Measurements from ENCODE around the gene EIF3J. TPM values are rescaled to one million over a fixed set of nuclear protein-coding genes. Genes with fewer than 3 reads are reported as not detected.

The EIF3J gene
- total RNA-seq, 2 experiments from 2014 or later: 70.6 to 87.8 TPM

DNA sequence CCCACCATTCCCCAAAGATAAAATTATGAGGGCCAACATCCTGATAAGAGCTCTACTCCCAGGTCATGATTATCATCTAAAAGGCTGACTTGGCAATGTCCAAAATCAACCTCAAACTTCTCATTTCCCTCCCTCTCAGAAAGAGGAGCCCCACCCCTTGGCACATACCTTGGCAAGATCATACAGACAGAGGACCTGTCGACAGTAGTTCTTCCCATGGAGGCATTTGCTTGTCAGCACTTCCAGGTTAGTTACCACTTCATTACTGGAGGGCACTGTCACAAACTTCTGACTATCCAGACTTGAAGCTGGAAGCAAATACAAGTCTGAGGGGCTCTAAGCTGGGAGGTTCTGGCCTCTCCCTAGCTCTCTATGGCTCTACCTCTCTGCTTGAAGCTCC lies 37.8 kb downstream of the EIF3J start:
- no peak for DNase-seq
- Mint-ChIP-seq H3K4me1 (peaks cover 25% of the 10 kb centered on the region), H3K4me3 (no peak overlapping the region), H3K27me3 (no peaks in the 10 kb centered on the region), H3K36me3 (ENCODE audit: low read depth) (peaks cover 46% of the 10 kb centered on the region), H3K9me3 (no peaks in the 10 kb centered on the region), H3K27ac (peak overlapping the region; percentile 32)
- ChIA-PET CTCF (interaction anchor here (0.8 to 2.4 kb wide), 3 partner anchors 10 to 164 kb away, joined by 3 to 10 read pairs (median 6); partner anchors contain the start of gene TRIM69), POLR2A (no interaction called here)

DNA sequence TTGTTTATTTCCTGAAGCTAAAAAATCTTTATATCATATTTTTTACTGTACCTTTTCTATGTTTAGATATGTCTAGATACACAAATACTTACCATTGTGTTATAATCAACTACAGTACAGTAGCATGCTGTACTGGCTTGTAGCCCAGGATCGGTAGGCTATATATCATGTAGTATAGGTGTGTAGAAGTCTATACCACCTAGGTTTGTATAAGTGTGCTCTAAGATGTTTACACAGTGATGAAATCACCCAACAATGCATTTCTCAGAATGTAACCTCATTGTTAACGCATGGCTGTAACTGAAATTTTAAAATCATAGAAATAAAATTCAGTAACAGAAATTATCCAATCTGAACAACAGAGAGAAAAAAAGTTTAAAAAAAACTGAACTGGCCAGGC lies 43.2 kb downstream of the EIF3J start:
- CTCF ChIA-PET: interaction anchor here (0.5 to 5.2 kb wide), 12 partner anchors 8 to 1210 kb away, joined by 3 to 58 read pairs (median 6); partner anchors contain the start of genes B2M, PATL2, SPG11 and TRIM69
- no peak for DNase-seq
- H3K27me3 Mint-ChIP-seq: no peaks in the 10 kb centered on the region
- no peaks in the 10 kb centered on the region for H3K9me3 Mint-ChIP-seq
- peaks cover 42% of the 10 kb centered on the region for H3K36me3 Mint-ChIP-seq (ENCODE audit: low read depth)
- no peak overlapping the region for H3K27ac Mint-ChIP-seq
- POLR2A ChIA-PET: interaction anchor here (1.2 to 2.7 kb wide), 9 partner anchors 9 to 159 kb away, joined by 3 to 18 read pairs (median 7); partner anchors contain the start of genes B2M, EIF3J, PATL2 and TRIM69
- H3K4me3 Mint-ChIP-seq: no peak overlapping the region
- peaks cover 30% of the 10 kb centered on the region for H3K4me1 Mint-ChIP-seq

DNA sequence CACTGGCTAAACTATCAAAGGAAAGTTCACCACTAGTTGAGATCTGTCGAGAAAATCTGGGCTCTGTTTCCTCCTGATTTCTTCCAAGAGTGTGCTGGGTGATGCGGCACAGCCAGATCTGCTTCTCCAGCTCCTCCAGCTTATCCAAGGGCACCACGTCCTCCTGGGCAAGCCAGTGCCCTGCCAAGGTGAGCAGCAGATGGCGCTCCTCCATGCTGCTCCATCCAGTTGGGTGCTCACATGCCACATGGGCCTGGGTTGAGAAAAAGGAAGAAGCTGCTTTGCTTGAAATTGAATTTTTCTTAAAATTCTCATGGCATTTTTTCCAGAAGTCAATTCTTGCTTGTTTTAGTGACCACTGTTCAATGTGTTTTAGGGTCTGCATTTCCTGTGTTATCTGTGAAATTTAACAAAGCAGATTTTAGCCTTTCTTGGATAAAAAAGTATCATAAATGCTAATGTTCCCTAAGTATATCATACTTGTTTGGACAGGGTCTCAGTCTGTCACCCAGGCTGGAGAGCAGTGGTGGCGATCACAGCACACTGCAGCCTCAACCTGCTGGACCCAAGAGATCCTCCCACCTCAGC lies 47.3 kb downstream of the EIF3J start:
- Mint-ChIP-seq H3K27me3 (no peaks in the 10 kb centered on the region), H3K9me3 (no peaks in the 10 kb centered on the region), H3K36me3 (ENCODE audit: low read depth) (peaks cover 58% of the 10 kb centered on the region), H3K27ac (no peak overlapping the region), H3K4me1 (peaks cover 14% of the 10 kb centered on the region), H3K4me3 (no peak overlapping the region)
- peak; percentile 70 for DNase-seq
- ChIA-PET POLR2A (interaction anchor here (1.0 to 2.8 kb wide), 10 partner anchors 14 to 155 kb away, joined by 3 to 12 read pairs (median 6); partner anchors contain the start of genes B2M, PATL2 and TRIM69), CTCF (interaction anchor here (0.6 to 2.5 kb wide), 25 partner anchors 8 to 453 kb away, joined by 3 to 39 read pairs (median 4); partner anchors contain the start of genes SPG11 and TRIM69)

DNA sequence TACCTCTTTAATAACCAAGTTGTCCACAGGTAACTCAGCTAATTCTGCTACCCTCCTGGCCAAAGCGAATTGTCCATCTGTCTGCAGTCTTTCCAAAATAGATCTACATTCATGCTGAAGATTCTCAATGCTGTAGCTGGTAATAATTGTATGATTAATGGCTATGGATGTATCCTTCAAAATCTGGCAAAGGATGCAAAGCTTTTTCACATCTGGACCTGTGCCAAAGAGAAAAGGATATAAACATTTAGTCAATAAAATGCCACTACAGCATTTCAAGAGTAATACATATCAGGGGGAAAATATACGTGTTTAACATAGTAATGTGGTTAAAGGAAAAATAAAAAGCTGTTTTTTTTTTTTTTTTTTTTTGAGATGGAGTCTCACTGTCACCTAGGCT lies 48.7 kb downstream of the EIF3J start:
- ChIA-PET CTCF (interaction anchor here (0.6 to 2.2 kb wide), 12 partner anchors 10 to 934 kb away, joined by 3 to 10 read pairs (median 4); no protein-coding TSS in a partner anchor), POLR2A (interaction anchor here (1.5 to 2.8 kb wide), 2 partner anchors 126 to 151 kb away, joined by 6 to 12 read pairs; partner anchors contain the start of genes B2M, PATL2 and TRIM69)
- Mint-ChIP-seq H3K36me3 (ENCODE audit: low read depth) (peaks cover 61% of the 10 kb centered on the region), H3K4me1 (peaks cover 9% of the 10 kb centered on the region), H3K27ac (no peak overlapping the region), H3K4me3 (no peak overlapping the region), H3K27me3 (no peaks in the 10 kb centered on the region), H3K9me3 (no peaks in the 10 kb centered on the region)
- DNase-seq: no peak

DNA sequence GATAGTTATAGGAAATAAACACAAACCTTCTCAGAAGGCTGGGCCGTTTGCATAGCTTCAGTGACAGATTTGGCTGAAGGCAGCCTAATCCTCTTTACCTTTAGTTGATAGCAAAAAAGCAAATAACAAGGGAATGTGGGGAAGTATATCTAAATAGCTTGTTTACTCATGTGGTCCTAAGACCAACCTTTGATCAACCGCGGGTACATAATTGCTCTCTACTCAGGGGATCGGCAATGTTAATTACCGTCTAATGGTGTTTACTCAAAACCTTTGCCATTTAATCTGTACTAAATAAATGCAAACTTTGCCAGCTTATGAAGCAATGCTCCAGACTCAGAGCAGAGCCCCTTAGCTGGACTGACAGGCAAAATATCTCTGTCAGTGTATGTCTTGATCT lies 51.6 kb downstream of the EIF3J start:
- ChIA-PET POLR2A (interaction anchor here (0.9 to 2.3 kb wide), 8 partner anchors 8 to 150 kb away, joined by 3 to 7 read pairs (median 3); partner anchors contain the start of gene TRIM69), CTCF (interaction anchor here (0.9 to 2.9 kb wide), 8 partner anchors 9 to 265 kb away, joined by 3 to 20 read pairs (median 4); partner anchors contain the start of gene TRIM69)
- DNase-seq: no peak
- no peak overlapping the region for H3K27ac Mint-ChIP-seq
- H3K27me3 Mint-ChIP-seq: no peaks in the 10 kb centered on the region
- H3K4me1 Mint-ChIP-seq: peaks cover 8% of the 10 kb centered on the region
- H3K9me3 Mint-ChIP-seq: no peaks in the 10 kb centered on the region
- no peak overlapping the region for H3K4me3 Mint-ChIP-seq
- peaks cover 56% of the 10 kb centered on the region for H3K36me3 Mint-ChIP-seq (ENCODE audit: low read depth)

DNA sequence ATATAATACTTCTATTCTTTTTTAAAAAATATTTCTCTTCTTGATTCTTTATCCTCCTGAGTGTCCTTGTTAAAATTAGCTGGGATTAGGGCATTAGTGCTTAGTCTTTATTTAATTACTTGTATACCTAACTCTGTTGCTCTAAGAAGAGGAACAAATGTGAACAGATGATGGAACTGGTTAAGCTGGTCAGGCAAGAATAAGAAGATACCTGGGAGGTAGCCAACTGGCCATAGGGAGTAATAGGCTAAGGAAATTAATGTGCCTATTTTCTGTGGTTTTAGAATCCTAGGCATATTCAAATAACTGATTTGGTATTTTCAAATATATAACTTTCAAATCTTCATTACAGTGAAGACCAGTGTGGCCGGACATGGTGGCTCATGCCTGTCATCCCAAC lies 54.4 kb downstream of the EIF3J start:
- Mint-ChIP-seq H3K4me3 (no peak overlapping the region), H3K9me3 (no peaks in the 10 kb centered on the region)
- POLR2A ChIA-PET: no interaction called here

DNA sequence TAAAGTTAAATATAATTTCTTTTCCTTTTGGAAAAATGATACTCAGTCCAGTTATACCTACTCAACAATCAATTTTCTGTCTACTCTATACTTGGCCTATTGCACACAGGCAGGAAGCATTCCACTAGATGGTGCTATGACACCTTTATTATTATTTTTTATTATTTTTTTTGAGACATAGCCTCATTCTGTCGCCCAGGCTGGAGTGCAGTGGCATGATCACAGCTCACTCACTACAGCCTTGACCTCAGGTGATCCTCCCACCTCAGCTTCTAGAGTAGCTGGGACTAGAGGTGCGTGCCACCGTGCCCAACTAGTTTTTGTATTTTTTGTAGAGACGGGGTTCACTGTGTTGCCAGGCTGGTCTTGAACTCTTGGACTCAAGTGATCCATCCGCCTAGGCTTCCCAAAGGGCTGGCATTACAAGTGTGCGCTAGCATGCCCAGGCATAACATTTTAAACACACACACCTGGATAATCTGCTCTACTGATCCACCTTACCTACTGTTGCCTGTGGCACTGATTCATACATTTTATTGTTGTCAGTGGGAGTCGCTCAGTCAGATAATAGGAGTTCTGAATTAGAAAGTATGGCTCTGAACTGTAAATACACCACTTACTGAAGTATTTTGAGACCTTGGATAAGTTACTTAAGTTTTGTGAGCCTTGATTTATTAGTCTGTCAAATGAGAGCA lies 56.2 kb downstream of the EIF3J start:
- Mint-ChIP-seq H3K36me3 (ENCODE audit: low read depth) (peaks cover 56% of the 10 kb centered on the region), H3K9me3 (no peaks in the 10 kb centered on the region), H3K27me3 (no peaks in the 10 kb centered on the region), H3K4me3 (no peak overlapping the region), H3K27ac (peak overlapping the region; percentile 37), H3K4me1 (peaks cover 34% of the 10 kb centered on the region)
- POLR2A ChIA-PET: interaction anchor here (1.0 to 1.6 kb wide), 6 partner anchors 8 to 144 kb away, joined by 3 to 10 read pairs (median 6); partner anchors contain the start of genes B2M, PATL2 and SPG11
- peak; percentile 20 for DNase-seq
- CTCF ChIA-PET: interaction anchor here (0.7 to 9.1 kb wide), 22 partner anchors 9 to 441 kb away, joined by 3 to 110 read pairs (median 3); partner anchors contain the start of genes B2M, PATL2, SPG11 and TRIM69

More for the DNA sequence above, 54.4 kb downstream of the EIF3J start:
- CTCF ChIA-PET: interaction anchor here (0.6 to 1.0 kb wide), 3 partner anchors 63 to 105 kb away, joined by 3 to 6 read pairs (median 3); partner anchors contain the start of gene SPG11
- peaks cover 17% of the 10 kb centered on the region for H3K4me1 Mint-ChIP-seq
- H3K36me3 Mint-ChIP-seq (ENCODE audit: low read depth): peaks cover 53% of the 10 kb centered on the region
- H3K27me3 Mint-ChIP-seq: no peaks in the 10 kb centered on the region
- no peak for DNase-seq
- H3K27ac Mint-ChIP-seq: no peak overlapping the region

DNA sequence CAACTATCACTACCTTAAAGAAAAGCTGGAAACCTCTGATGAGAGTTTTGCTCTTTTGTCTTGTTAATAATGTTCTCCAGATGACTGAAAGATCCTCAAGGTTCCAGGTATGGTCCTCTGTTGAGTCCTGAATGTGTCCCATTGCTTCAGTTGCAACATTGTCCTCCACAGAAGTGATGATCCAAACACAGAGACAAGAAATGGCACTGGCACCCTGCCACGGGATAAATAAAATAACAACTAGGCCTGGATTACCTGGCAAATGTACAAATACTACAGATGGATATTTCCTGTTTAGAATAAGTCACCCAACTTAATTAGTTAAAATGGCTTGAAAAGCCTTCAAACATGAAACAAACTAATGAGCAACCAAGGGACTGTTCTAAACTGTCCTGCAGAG lies 58.3 kb downstream of the EIF3J start:
- POLR2A ChIA-PET: interaction anchor here (1.0 to 5.4 kb wide), 3 partner anchors 68 to 120 kb away, joined by 3 to 49 read pairs (median 47); partner anchors contain the start of gene SPG11
- no peak for DNase-seq
- Mint-ChIP-seq H3K27ac (peak overlapping the region; percentile 18), H3K4me1 (peaks cover 43% of the 10 kb centered on the region), H3K4me3 (no peak overlapping the region), H3K27me3 (no peaks in the 10 kb centered on the region), H3K36me3 (ENCODE audit: low read depth) (peaks cover 50% of the 10 kb centered on the region), H3K9me3 (no peaks in the 10 kb centered on the region)
- CTCF ChIA-PET: interaction anchor here (0.6 to 9.1 kb wide), 2 partner anchors 141 to 156 kb away, joined by 5 to 110 read pairs; partner anchors contain the start of gene TRIM69

DNA sequence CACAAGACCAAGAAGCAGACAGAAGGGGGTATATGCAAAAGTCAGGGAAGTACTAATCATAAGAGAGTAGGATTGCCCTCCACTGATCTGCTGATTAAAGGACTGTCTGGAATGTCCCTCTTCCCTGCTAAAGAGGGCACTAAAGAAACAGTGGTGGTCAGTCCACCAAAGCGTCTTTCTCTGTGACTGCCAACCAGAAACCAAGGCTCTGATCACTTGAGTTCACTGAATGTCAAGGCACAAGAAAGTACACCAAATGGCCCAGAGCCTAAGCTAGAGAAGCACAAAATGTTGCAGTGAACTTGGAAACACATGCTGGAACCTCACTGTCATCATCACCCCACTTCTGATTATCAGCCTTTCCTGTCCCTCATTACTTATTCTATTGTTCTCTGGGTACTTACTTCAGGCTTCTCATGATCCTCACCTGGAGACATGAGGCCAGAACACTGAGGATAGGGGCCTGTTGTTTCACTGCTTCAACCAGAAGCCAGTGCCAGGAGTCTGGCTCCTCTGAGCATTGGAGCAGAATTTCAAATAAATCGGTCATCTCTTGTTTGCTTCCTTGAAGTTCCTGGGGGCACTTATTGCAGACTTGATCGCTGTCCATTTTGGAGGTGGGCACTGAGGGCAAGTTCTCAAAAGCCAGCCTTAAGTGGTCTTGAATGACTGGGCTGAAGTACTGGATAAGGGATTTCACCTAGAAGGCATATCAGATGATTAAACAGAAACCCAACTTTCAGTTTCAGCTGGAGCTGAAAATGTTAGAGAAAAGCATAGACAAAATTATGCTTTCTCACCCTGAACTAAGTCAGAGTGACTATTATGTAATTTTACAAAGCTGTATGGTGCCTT lies 58.9 kb downstream of the EIF3J start:
- H3K27ac Mint-ChIP-seq: peak overlapping the region; percentile 34
- H3K27me3 Mint-ChIP-seq: no peaks in the 10 kb centered on the region
- no peak for DNase-seq
- H3K4me1 Mint-ChIP-seq: peaks cover 43% of the 10 kb centered on the region
- peaks cover 44% of the 10 kb centered on the region for H3K36me3 Mint-ChIP-seq (ENCODE audit: low read depth)
- ChIA-PET CTCF (interaction anchor here (1.6 to 9.1 kb wide), 3 partner anchors 17 to 141 kb away, joined by 8 to 110 read pairs (median 20); partner anchors contain the start of genes SPG11 and TRIM69), POLR2A (interaction anchor here (0.8 to 5.4 kb wide), 9 partner anchors 35 to 143 kb away, joined by 3 to 49 read pairs (median 13); partner anchors contain the start of genes B2M, PATL2, SPG11 and TRIM69)
- H3K9me3 Mint-ChIP-seq: no peaks in the 10 kb centered on the region
- H3K4me3 Mint-ChIP-seq: no peak overlapping the region

DNA sequence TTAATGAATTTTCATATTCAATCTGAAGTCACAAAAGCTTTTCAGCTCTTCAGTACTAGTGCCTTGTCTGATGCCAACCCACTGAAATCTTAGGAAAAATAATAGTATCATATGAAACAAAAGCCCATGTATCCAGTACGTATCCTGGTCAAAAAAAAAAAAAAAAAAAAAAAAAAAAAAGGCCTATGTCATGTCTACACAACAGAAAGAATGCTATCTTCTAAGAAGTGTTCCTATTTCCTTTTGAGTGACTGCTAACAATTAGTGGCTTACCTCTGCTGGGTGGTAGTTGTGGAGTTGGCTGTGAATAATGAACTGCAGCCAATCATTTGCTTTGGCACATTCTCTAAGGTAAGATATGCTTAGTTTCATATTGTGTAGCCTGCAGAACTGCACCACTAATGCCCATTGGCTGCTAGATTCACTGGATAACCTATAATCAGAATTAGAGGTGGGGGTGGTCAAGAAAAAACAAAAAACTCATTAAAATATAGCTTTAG lies 59.6 kb downstream of the EIF3J start:
- no peak overlapping the region for H3K4me3 Mint-ChIP-seq
- peak overlapping the region; percentile 66 for H3K27ac Mint-ChIP-seq
- peaks cover 44% of the 10 kb centered on the region for H3K36me3 Mint-ChIP-seq (ENCODE audit: low read depth)
- CTCF ChIA-PET: interaction anchor here (1.0 to 9.1 kb wide), 5 partner anchors 12 to 140 kb away, joined by 4 to 110 read pairs (median 8); partner anchors contain the start of genes B2M, PATL2, SPG11 and TRIM69
- DNase-seq: no peak
- H3K27me3 Mint-ChIP-seq: no peaks in the 10 kb centered on the region
- peaks cover 43% of the 10 kb centered on the region for H3K4me1 Mint-ChIP-seq
- POLR2A ChIA-PET: interaction anchor here (0.8 to 5.4 kb wide), 11 partner anchors 8 to 142 kb away, joined by 3 to 49 read pairs (median 12); partner anchors contain the start of genes B2M, PATL2, SPG11 and TRIM69
- H3K9me3 Mint-ChIP-seq: no peaks in the 10 kb centered on the region

DNA sequence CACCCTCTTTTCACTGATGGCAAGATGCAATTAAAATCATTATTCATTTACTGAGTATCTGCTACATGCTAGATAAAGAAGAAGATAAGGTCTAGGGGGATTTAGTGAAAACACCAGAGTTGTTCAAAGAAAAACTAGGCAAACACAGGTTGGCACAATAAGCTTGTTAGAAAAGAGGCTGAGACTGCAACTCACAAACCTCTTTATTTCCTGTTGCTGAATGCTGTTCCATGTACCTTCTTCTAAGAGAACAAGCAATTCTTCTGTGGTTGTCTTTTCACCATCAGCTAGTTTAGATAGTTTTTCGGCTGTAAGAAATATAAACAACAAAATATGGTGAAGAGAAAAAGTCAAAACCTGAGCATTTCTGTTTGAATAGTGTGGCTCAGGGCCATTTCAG lies 61.1 kb downstream of the EIF3J start:
- H3K4me3 Mint-ChIP-seq: no peak overlapping the region

More for the DNA sequence above, 61.1 kb downstream of the EIF3J start:
- CTCF ChIA-PET: interaction anchor here (0.5 to 9.1 kb wide), 10 partner anchors 9 to 324 kb away, joined by 3 to 110 read pairs (median 6); partner anchors contain the start of genes B2M, PATL2, SPG11 and TRIM69
- Mint-ChIP-seq H3K36me3 (ENCODE audit: low read depth) (peaks cover 53% of the 10 kb centered on the region), H3K27me3 (no peaks in the 10 kb centered on the region), H3K4me1 (peaks cover 43% of the 10 kb centered on the region), H3K9me3 (no peaks in the 10 kb centered on the region), H3K27ac (peak overlapping the region; percentile 77)
- DNase-seq: no peak
- POLR2A ChIA-PET: interaction anchor here (1.0 to 5.4 kb wide), 13 partner anchors 11 to 138 kb away, joined by 3 to 49 read pairs (median 12); partner anchors contain the start of genes B2M, PATL2, SPG11 and TRIM69
